ENCODE data around the gene AGAP4. TPM values are rescaled to one million over a fixed set of nuclear protein-coding genes. Genes with fewer than 3 reads are reported as not detected.
"Not testable (repeated sequence)": the region's sequence is repeated elsewhere in the genome, so short reads cannot be mapped to it uniquely, and the experiment has no call there.

AGAP4 gene
- 4.2 TPM for total RNA-seq

- not testable (repeated sequence) for H3K27me3 ChIP-seq (ENCODE audit: insufficient read depth, low read length); H3K4me3 ChIP-seq (ENCODE audit: low read length)
Measured at GRCh38 chr10:45847400-45847799, at the start of gene AGAP4. Gene AGAP4 (minus strand): TSS chr10:45847500. CDS start chr10:45847347, 153 bp downstream.

GRCh38 chr10:45890721-45891120, 43.4 kb upstream of the AGAP4 start:
- not testable (repeated sequence) for H3K4me3 ChIP-seq (ENCODE audit: low read length); H3K27me3 ChIP-seq (ENCODE audit: insufficient read depth, low read length); H3K4me1 ChIP-seq (ENCODE audit: insufficient read depth, low read length); H3K9me3 ChIP-seq (ENCODE audit: low read depth, low read length)

More at GRCh38 chr10:45847400-45847799, at the start of gene AGAP4:
- H3K4me1 ChIP-seq (ENCODE audit: insufficient read depth, low read length); H3K9me3 ChIP-seq (ENCODE audit: low read depth, low read length): not testable (repeated sequence)

GRCh38 chr10:45889539-45890230, 42.4 kb upstream of the AGAP4 start:
- H3K27me3 ChIP-seq (ENCODE audit: insufficient read depth, low read length); H3K9me3 ChIP-seq (ENCODE audit: low read depth, low read length); H3K4me3 ChIP-seq (ENCODE audit: low read length); H3K4me1 ChIP-seq (ENCODE audit: insufficient read depth, low read length): not testable (repeated sequence)

- not testable (repeated sequence) for H3K27me3 ChIP-seq (ENCODE audit: insufficient read depth, low read length); H3K4me1 ChIP-seq (ENCODE audit: insufficient read depth, low read length); H3K4me3 ChIP-seq (ENCODE audit: low read length); H3K9me3 ChIP-seq (ENCODE audit: low read depth, low read length)
Measured at GRCh38 chr10:45882880-45883279, 35.6 kb upstream of the AGAP4 start.

- H3K4me1 ChIP-seq (ENCODE audit: insufficient read depth, low read length); H3K9me3 ChIP-seq (ENCODE audit: low read depth, low read length); H3K27me3 ChIP-seq (ENCODE audit: insufficient read depth, low read length); H3K4me3 ChIP-seq (ENCODE audit: low read length): not testable (repeated sequence)
Measured at GRCh38 chr10:45865404-45865803, 18.1 kb upstream of the AGAP4 start.

- H3K4me1 ChIP-seq (ENCODE audit: insufficient read depth, low read length); H3K4me3 ChIP-seq (ENCODE audit: low read length); H3K27me3 ChIP-seq (ENCODE audit: insufficient read depth, low read length); H3K9me3 ChIP-seq (ENCODE audit: low read depth, low read length): not testable (repeated sequence)
Measured at GRCh38 chr10:45864264-45864663, 17.0 kb upstream of the AGAP4 start.

GRCh38 chr10:45863632-45864031, 16.3 kb upstream of the AGAP4 start:
- not testable (repeated sequence) for H3K4me1 ChIP-seq (ENCODE audit: insufficient read depth, low read length); H3K9me3 ChIP-seq (ENCODE audit: low read depth, low read length); H3K4me3 ChIP-seq (ENCODE audit: low read length); H3K27me3 ChIP-seq (ENCODE audit: insufficient read depth, low read length)

GRCh38 chr10:45857931-45858330, 10.6 kb upstream of the AGAP4 start:
- not testable (repeated sequence) for H3K9me3 ChIP-seq (ENCODE audit: low read depth, low read length); H3K4me3 ChIP-seq (ENCODE audit: low read length); H3K4me1 ChIP-seq (ENCODE audit: insufficient read depth, low read length); H3K27me3 ChIP-seq (ENCODE audit: insufficient read depth, low read length)

- H3K4me3 ChIP-seq (ENCODE audit: low read length); H3K27me3 ChIP-seq (ENCODE audit: insufficient read depth, low read length); H3K4me1 ChIP-seq (ENCODE audit: insufficient read depth, low read length); H3K9me3 ChIP-seq (ENCODE audit: low read depth, low read length): not testable (repeated sequence)
Measured at GRCh38 chr10:45848467-45848866, 1.2 kb upstream of the AGAP4 start.

GRCh38 chr10:45822918-45823317, 24.4 kb downstream of the AGAP4 start:
- not testable (repeated sequence) for H3K27me3 ChIP-seq (ENCODE audit: insufficient read depth, low read length); H3K9me3 ChIP-seq (ENCODE audit: low read depth, low read length); H3K4me1 ChIP-seq (ENCODE audit: insufficient read depth, low read length); H3K4me3 ChIP-seq (ENCODE audit: low read length)

- H3K9me3 ChIP-seq (ENCODE audit: low read depth, low read length); H3K27me3 ChIP-seq (ENCODE audit: insufficient read depth, low read length); H3K4me1 ChIP-seq (ENCODE audit: insufficient read depth, low read length); H3K4me3 ChIP-seq (ENCODE audit: low read length): not testable (repeated sequence)
Measured at GRCh38 chr10:45820107-45820830, 27.0 kb downstream of the AGAP4 start.

GRCh38 chr10:45819552-45819951, 27.7 kb downstream of the AGAP4 start:
- H3K9me3 ChIP-seq (ENCODE audit: low read depth, low read length): no peaks in the 10 kb centered on the region
- no peak overlapping the region for H3K4me3 ChIP-seq (ENCODE audit: low read length)
- H3K27me3 ChIP-seq (ENCODE audit: insufficient read depth, low read length): no peaks in the 10 kb centered on the region
- no peaks in the 10 kb centered on the region for H3K4me1 ChIP-seq (ENCODE audit: insufficient read depth, low read length)

- no peak overlapping the region for H3K4me3 ChIP-seq (ENCODE audit: low read length)
- H3K9me3 ChIP-seq (ENCODE audit: low read depth, low read length): no peaks in the 10 kb centered on the region
- H3K4me1 ChIP-seq (ENCODE audit: insufficient read depth, low read length): no peaks in the 10 kb centered on the region
- no peaks in the 10 kb centered on the region for H3K27me3 ChIP-seq (ENCODE audit: insufficient read depth, low read length)
Measured at GRCh38 chr10:45817912-45818311, 29.4 kb downstream of the AGAP4 start.

- H3K27me3 ChIP-seq (ENCODE audit: insufficient read depth, low read length): no peaks in the 10 kb centered on the region
- H3K4me3 ChIP-seq (ENCODE audit: low read length): no peak overlapping the region
- H3K9me3 ChIP-seq (ENCODE audit: low read depth, low read length): no peaks in the 10 kb centered on the region
- H3K4me1 ChIP-seq (ENCODE audit: insufficient read depth, low read length): no peaks in the 10 kb centered on the region
Measured at GRCh38 chr10:45817130-45817859, 30.0 kb downstream of the AGAP4 start.

GRCh38 chr10:45814146-45814545, 33.2 kb downstream of the AGAP4 start:
- not testable (repeated sequence) for H3K4me1 ChIP-seq (ENCODE audit: insufficient read depth, low read length); H3K9me3 ChIP-seq (ENCODE audit: low read depth, low read length); H3K4me3 ChIP-seq (ENCODE audit: low read length); H3K27me3 ChIP-seq (ENCODE audit: insufficient read depth, low read length)

- H3K4me1 ChIP-seq (ENCODE audit: insufficient read depth, low read length); H3K9me3 ChIP-seq (ENCODE audit: low read depth, low read length); H3K27me3 ChIP-seq (ENCODE audit: insufficient read depth, low read length); H3K4me3 ChIP-seq (ENCODE audit: low read length): not testable (repeated sequence)
Measured at GRCh38 chr10:45812959-45813358, 34.3 kb downstream of the AGAP4 start.
